GM19023 (cell line): ENCODE results near the gene XDH.

Experiments used
- ATAC-seq: cut with Tn5 transposase; IDR thresholded peaks from one replicate; pipeline ENCODE4 v1.9.1; 2021; ENCODE audit warnings: mild to moderate bottlenecking, moderate library complexity; ENCODE audit not compliant: unreplicated experiment

XDH gene

DNA sequence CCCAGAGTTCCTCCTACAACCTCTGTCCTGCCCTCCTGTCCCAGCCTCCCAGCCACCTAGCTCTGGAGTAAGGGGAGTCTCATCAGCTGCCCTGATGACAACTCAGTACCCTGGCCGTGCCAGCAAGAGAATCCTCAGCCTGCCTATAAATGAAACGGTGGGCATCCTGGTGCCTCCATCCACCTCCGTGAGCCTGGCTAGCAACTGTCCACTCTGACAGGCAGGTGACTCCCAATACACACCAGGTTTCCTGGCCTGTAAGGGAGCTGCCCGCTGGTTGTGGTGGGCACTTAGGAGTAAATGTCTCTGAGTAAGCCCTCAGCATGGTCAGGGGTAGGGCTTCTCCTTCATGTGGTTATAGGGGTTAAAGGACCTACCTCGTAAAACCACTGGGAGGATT lies 81.5 kb downstream of the XDH start:
- no peak for ATAC-seq

DNA sequence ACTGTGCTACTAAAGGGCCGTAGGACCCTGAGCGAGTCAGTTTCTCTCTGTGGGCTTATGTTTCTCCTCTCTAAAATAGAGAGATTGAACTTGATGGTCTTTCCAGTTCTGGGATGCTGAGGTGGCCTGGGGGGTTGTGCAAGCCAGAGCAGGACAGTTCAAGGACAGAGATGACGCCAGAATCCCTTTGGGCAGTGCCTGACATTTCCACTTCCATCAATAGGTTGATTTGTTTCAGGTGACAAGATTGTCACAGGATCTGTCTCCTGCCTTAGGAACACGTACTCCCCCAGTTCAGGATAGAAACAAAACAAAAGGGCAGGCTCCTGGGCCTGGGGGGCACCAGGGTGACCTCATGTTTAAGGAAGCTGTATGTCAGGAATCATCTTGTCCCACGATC lies 82.0 kb downstream of the XDH start:
- no peak for ATAC-seq

DNA sequence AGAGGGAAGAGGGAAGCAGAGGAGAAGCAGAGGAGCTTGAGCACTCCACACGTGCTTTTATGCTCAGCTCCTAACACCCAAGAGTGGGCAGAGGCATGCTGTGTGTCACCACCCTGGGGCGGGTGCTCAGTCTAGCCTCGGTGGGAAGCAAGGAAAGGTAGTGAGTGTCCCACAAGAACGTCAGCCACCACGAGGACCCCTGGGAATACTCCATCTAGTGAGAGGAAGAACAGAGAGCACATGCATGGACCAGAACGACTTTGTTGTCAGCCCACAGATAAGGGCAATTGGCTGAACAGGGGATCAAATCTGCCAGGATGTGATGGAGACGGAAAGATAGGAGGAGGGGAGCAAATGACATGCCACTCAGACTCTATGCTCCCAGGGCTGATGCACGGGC lies 83.4 kb downstream of the XDH start:
- no peak for ATAC-seq

DNA sequence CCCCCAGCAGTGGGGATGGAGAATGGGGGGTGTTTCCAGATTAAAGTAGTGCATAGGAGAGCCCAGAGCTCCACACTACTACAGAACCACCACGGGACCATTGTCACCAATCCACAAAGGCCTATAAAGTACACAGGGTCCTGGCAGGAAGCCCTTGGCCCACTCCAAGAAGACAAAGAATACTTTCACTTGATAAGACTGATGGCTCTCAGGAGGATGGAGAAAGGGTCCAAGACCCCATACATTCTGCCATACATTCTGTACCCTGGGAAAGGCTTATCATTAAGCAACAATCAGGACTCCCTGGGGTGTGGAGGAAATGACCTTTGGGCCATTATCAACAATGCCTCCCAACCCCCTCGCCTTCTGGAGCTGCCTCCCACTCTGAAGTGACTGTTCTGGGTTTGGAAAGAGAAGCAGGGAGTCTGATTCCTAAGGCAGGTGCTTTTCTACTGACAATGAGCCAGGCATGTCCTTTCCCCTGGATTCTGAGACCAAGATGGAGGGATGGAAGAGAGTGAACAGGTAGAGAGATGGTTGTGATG lies 85.4 kb downstream of the XDH start:
- ATAC-seq = no peak

DNA sequence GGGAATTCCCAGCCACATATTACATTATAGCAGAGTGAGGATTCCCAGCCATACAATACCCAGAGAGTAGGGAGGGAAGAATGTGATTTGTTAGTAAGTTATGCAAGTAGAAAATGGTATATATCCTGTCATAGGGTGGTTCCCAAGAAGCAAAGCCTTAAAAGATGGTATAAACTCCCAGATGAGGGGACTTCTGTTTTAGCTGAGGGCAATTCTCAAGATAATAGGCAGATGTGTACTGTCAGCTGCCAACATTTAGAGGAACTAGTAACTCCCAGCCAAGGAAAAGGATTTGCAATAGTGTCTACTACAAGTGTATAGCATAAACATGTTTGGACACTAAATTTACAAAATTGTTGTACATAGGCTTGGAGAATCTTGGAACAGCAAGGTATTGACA lies 86.5 kb downstream of the XDH start:
- ATAC-seq = no peak

DNA sequence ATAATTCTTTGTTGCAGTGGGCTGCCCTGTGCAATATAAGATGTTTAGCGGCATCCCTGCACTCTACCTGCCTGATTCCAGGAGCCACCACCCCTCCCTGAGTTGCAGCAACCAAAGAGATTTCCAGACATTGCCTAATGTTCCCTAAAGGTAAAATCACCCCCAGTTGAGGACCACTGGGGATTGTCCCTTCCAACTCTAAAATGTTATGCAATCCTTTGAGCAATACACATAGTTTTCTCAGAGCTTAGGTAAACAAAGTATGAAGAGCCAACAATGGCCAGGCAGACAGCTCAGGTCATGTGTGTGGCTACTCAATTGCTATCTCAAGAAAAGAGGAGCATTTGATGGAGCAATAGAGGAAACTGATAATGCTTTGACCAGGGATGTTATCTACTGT lies 87.0 kb downstream of the XDH start:
- ATAC-seq = no peak

DNA sequence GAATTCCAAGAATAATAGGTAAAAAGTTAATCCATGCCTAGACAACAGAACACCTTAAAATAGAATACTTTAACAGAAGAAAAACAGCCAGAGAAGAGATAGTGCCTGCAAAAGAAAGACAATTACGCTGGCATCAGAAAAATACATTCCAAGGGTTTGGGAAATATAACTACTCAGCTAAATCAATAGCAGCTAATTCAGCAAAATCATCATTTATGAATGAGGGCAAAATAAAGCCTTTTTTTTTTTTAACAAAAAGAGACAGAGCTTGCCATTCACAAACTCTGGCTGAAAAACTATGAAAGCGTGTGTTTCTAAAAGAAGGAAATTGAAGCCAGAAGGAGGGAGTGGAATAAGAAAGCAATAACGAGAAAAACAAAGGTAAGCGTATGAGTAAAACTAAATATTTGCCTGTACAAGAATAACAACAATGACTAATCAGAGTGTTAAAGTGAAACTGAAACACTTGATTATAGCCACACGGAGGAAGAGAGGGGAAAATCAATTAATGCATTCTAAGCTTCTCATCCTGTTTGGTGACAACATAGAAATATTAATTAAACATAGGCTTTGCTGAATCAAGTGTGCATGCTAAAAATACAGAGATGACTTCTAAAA lies 90.4 kb downstream of the XDH start:
- peak; percentile 63 for ATAC-seq

DNA sequence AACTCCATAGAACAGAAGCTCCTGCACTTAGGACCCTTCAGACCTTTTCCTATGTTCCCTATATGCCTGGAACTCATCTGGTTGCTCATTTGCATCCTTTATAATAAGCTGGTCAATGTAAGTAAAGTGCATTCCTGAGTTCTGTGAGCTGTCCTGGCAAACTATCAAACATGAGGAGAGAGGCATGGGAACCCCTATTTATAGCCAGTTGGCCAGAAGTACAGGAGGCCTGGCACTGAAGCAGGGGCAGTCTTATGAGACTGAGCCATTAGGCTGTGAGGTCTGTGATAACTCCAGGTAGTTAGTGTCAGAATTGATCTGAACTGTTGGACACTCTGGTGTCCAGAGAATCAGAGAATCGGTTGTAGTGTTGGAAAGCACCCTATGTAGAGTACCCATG lies 92.2 kb downstream of the XDH start:
- no peak for ATAC-seq

DNA sequence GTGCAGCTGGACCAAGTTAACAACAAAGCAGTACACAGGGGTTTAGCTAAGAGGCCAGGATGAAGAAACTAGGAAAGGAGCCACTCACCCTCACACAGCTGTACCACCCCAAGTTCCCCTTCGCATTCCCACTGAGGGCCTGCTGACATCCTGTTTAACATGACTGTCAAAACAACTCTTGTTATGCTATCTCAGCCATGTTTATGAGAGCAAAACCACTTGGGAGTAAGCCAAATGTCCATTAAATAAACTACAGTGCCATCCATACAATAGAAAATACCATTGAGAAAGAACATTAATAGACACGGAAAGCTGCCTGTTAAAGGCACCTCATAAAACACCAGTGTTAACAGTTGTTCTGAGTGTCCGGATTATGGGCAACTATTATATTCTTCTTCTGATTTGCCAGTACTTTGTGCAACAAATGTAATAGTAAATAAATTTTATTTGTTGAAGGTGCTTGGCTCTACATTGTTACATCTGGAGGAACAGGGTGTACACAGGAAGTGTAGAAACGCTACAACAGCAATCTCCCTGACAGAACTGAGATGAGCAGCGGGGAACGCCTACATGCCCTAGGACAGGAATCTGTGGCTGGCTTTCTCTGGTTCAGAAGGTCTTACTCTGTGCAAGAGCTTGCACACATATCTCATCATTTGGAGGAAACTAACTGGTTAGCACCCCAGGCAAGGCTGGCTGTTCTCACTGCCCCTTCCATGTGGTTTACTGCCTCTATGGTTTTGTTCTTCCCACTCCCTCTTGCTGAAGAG lies 95.0 kb downstream of the XDH start:
- peak; percentile 57 for ATAC-seq

DNA sequence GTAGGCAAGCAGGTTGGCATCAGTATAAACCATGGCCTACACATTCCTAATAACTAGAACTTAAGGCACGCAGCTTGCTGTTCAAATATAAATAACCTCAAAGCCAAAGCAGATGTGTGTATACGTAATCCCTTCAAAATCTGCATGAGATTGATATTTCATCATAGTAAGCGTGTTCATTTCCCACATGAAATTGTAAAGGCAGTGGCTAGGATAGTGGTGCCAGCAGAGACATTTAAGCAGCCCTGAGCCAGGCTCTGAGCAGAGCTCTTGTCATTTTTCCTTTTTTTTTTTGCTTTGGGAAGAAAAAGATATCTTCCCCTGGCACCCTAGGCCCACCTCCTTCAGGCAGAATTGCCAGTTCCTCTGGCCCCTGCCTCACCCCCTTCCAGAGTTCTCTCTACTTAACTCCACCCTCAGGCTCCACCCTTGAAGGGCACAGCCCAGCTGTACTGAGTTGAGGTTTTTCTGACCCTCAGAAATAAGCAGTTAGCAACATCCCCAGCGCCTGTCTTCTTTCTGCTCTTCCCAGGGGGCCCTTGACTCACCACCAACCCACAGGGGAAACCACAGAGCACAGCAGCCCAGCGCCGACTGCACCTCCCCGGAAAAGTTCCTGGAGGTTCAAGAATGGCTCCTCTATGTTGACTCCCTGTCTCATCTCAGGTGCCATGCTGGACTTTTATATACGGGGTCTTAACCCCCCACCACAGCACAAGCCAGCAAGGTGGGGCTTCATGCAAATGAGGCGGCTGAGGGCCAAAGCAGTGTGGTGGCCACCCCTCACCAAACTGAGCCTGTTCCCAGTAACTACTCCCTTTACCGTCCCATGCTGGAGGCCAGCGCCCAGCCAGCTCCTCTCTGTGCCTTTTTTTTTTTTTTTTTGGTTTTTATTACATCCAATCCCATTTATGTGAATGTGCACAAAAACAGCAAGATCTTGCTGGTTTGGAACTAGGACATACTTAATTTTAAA lies 95.9 kb downstream of the XDH start:
- peak; percentile 70 for ATAC-seq

DNA sequence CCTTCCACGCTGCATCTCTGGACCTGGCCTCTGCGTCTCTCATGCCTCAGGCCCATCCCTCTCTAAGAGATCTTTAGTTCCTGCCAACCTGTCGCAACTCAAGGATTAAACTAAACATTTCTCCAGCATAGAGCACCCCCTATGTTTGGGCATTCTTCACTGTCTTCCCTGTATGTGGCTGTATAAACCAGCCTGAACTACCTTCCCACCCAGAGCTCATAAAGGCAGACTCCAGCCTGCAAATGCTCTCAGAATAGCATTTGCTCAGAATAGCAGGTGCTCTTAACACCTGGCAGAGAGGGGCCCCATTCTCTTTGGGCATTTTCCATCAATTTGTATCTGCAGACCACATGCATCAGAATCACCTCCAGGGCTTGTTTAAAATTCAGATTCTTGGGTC lies 97.1 kb downstream of the XDH start:
- no peak for ATAC-seq

DNA sequence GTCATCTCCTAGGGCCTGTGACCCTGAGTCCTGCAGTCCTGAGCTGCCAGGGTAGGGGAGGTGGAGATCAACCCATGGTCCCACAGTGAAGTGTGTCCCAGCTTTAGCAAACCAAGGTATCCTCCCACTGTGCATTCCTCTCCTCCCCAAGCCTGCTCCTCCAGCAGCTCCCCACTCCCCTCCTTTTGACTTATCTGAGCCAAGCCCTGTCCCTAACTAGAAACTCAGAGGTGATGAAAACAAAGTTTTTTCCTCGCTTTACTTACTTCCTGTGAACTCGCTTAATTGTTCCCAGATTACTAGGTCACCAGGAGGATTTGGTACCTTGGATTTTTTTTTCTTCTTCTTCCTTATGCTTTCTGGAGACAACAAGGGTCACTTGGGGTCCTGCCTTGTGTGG lies 99.8 kb downstream of the XDH start:
- ATAC-seq = no peak

DNA sequence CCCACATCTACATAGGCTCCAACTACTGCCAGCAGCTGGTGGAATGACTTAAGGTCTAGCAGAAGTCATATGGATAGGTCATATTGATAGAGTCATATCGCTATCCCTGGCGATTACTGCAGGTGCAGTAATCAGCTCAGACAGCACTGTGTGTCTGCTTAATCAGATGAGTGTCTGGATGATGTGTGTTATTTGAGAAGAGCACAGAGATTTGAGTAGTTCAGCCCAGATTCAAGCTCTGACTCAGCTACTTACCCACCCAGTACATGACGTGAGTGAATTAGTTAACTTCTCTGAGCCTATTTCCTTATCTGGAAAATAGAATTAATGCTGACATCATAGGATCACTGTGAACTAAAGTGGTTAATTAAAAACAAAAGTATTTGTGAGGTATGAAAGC lies 101.6 kb downstream of the XDH start:
- ATAC-seq = no peak

DNA sequence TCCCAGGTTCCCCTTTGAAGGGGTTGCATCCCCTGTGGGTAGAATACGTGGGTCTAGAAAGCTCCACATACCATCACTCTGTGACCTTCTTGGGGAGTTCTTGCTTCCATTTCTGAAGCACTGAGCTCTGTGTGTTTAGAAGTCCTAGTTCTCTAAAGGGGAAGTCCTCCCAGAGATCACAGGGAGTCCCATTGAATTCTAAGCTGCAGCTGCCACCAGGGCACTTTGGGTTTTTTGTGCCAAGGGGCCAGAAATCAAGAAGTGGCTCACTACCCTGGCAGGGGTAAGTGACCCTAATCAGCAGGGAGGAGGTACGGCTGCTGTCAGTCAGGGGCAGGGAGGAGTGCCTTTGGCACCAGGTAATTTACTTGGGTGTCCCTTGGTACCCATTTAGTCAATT lies 109.7 kb downstream of the XDH start:
- ATAC-seq = no peak

DNA sequence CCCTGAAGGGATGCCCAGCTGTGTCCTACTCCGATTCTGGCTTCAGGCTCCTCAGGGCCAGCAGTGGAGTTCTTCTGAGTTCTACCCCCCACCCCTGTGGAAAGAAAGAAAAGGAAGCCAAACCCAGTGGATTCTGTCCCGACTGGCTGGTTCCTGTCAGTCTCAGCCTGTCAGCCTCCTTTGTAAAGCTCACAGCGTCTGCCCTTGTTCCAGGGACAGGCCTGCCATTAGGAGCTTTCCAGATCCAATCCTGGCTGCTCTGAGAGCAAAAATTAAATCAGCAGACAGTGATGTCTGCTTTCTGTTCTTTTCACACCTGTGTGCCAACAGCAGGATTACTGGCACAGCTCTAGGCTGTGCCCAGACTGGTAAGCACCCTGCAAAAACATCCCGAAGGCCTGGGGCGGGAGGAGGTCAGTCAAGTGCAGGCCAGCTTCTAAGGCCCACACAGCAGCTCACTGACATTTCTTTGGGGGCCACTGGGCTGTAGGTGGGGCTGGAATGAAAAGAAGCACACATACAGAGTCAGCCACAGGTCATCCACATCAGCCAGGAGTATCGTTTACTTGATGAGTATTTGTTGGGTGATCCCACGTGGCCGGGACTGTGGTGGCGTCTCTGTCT lies 111.5 kb downstream of the XDH start:
- ATAC-seq = no peak

DNA sequence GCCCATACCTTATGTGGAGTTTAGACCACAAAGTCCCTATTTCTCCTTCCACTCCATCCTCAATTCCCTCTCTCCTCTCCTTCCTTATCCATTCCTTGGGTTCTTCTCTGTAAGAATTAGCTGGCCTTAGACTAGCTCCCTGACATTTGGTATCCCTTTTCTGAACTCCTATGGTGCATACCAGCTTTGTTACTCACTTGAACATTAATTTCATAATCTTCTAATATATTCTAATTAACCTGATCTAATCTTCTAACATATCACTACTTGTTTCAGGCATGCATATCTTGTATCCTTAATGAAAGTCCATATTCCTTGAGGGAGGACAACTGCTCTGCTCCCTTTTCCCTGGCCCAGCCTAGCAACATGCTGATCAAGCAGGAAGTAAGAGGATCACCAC lies 114.2 kb downstream of the XDH start:
- no peak for ATAC-seq

DNA sequence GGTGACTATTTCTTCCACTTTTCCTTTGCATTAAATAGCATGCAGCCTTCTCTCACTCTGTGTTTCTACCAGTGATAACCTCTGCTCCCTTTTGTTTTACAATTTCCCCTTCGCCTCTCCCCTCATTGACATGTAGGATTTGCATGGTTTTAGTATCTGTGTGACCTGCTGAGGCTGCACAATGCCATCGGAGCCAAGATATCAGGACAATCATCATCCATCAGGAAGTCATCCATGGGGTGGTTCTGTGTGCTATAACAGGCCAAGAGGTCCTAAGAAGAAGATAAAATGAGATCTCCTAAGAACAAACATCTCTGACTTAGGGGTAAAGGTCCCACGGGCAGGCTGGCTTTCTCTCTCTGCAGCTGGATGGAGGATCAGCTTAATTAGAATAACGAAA lies 115.0 kb downstream of the XDH start:
- ATAC-seq = no peak

DNA sequence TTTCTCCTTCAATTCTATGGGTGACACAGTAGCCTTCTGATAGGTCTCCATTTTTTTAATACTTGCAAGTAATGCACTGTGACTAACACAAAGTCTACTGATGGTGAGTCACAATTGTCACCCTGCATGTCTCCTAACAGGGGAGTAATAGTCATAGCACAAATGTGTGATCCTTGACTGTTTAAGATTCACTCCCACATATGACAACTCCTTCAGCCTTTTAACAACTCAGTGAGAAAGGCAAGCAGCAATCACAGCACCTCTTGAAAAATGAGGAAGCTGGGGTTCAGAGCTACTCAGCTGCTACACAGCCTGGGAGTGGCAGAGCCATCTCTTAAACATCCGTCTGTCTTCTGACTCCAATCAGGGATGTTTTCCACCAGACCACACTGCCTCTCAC lies 116.8 kb downstream of the XDH start:
- no peak for ATAC-seq

DNA sequence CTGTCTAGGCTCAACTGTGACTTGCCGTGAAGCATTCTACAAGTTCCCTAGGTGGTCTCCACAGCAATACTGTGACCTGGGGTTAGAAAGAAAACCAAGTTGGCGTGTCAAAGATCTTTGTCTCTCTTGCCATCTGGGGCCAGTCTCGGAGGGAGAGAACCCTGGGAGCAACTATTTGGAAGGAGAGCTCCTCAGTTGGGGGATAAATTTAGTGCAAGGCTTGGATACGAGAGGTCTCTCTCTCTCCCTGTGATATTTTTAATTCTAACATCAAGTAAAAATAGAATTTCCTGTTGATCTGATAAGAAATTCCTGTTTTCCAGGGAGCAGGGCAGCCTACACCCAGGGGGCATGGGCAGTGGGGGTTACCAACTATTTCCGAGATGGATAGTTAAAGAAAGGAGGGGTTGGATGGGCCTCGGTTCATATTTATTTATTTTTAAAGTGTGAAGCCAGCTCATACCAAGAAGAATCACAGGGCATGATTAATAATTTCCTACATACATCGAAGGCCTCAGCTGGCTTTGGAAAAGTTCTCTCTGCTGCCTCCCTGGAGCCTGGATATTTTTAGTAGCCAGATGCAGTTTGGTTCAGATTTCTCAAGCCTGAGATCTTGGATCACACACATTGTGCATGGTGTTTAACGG lies 117.8 kb downstream of the XDH start:
- no peak for ATAC-seq

DNA sequence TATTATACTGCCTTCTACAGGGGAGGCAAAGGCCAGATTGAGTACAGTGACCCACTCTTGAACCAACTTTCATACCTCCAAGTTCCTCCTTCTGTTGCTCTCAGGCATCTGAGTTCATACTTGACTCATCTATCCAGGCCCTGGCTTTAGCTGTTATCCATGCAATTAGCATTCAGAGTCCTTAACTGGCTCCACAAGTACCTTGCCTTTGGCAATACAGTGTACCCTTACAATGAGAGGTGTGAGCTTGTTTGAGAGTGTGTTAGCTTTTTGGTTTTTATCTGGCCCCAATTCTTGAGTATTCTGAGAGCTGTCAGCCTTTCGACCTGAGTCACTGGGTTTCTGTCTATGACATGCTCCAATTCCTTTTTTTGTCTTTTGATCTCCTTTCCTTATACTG lies 120.3 kb downstream of the XDH start:
- ATAC-seq = no peak

DNA sequence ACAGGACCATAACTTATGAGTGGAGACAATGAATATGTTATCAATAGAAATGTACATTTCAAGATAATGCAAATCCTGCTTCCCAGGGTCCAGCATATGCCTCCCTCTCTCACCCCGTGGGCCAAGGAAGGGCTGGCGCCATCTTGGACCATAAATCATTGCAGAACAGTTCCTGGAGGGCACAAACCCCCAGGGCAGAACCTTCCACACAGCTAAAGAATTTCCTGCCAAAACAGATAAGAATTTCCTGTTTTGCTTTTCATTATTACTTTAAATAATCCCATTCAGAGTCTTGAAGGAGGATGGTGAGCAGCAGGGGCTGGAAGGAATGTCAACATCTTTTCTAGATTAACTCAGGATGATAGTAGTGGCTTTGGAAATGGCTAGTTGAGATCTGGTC lies 126.9 kb downstream of the XDH start:
- ATAC-seq = no peak
